Skeletal muscle satellite cell (primary cell): ENCODE results near the gene GBA2.

Experiments used
- H3K27me3 ChIP-seq: 2 replicates; pipeline ENCODE4 v1.7.0; 2013; ENCODE audit warnings: low read length; ENCODE audit not compliant: control insufficient read depth, insufficient read depth
- H3K36me3 ChIP-seq: 2 replicates; pipeline ENCODE4 v1.7.0; 2013; ENCODE audit warnings: mild to moderate bottlenecking, control low read depth, low read length; ENCODE audit not compliant: insufficient read depth
- H3K4me1 ChIP-seq: 2 replicates; pipeline ENCODE4 v1.7.0; 2013; ENCODE audit warnings: low read length; ENCODE audit not compliant: control insufficient read depth, insufficient read depth
- H3K4me2 ChIP-seq: 2 replicates; pipeline ENCODE4 v1.7.0; 2013; ENCODE audit warnings: mild to moderate bottlenecking, low read length
- H3K4me3 ChIP-seq: 2 replicates; pipeline ENCODE4 v1.7.0; 2013; ENCODE audit warnings: low read length
- H3K9ac ChIP-seq: 2 replicates; pipeline ENCODE4 v1.7.0; 2013; ENCODE audit warnings: mild to moderate bottlenecking, low read depth, low read length, moderate library complexity
- H3K9me3 ChIP-seq: replicated peaks from 2 replicates; pipeline ENCODE4 v1.7.0; 2013; ENCODE audit warnings: mild to moderate bottlenecking, control low read depth, low read length

The GBA2 gene

DNA sequence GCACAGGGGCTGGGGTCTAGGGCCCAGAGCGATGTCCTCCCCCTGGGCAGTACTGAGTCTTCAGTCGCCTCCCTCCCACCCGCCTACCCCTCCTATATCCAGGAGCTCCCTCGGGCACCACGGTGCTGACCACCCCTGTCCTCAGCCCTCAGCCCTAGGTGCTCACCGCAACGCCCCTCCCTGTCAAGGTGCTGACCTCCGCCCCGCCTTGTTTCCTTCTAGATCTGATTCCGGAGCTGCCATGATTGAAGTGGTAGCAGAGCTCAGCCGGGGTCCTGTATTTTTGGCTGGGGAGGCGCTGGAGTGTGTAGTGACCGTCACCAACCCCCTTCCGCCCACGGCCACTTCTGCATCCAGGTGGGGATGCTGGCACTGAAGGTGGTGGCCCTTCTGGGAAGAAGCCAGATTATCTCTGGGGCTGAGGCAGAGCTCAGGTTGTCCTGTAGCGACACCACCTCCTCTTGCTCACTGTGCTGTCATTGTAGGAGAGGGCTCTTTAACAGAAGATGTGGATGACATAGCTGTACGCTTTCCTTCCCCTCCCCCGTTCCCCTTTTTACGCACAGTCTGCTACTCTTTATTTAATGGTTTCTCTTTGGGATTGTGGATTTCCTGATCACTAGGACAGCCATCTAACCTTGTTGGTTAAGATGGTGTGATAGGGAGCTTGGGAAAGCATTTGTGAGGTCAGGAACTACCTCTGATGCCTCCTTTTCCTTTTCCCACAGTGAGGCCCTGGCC is 657 bp upstream of the GBA2 start:
- H3K4me2 ChIP-seq = peak overlapping the region; percentile 89
- no peaks in the 10 kb centered on the region for H3K9me3 ChIP-seq

DNA sequence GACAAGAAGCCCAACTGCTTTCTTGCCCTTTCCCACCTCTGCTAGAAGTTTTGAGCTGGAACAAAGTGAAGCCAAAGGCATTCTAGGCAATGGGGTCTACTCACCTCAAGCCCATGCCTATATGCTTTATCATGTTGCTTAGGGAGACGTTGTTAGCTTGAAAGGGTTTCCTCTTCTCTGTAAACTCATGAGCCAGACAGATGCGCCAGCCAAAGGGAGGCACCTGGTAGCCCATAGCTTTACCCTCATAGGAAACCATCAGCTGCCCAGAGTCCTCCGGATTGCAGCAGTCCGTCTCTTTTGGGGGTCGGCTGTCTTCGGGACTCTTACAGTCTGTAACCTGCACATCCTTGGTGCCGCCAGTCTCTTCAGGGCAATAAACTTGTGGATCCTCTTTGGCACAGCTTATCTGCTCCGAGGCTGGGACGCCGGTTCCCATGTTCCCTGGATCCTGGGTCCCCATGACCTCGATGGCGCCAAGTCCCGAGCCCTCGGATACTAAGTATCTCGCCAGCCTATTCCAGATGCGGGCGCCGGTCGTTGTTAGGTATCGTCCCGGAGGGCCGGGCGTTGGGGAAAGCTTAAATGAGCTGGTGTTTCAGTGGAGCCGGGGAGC is 678 bp downstream of the GBA2 start:
- peak overlapping the region; percentile 89 for H3K4me2 ChIP-seq
- peaks cover 45% of the 10 kb centered on the region for H3K36me3 ChIP-seq
- no peaks in the 10 kb centered on the region for H3K9me3 ChIP-seq
- peaks cover 32% of the 10 kb centered on the region for H3K4me1 ChIP-seq
- H3K27me3 ChIP-seq = no peaks in the 10 kb centered on the region
- H3K9ac ChIP-seq = peak overlapping the region; percentile 94
- H3K4me3 ChIP-seq = peak overlapping the region; percentile 89

More for the DNA sequence above, 657 bp upstream of the GBA2 start:
- Histone ChIP-seq H3K4me1 (peaks cover 32% of the 10 kb centered on the region), H3K4me3 (peak overlapping the region; percentile 89), H3K27me3 (no peaks in the 10 kb centered on the region), H3K36me3 (peaks cover 43% of the 10 kb centered on the region), H3K9ac (peak overlapping the region; percentile 94)

DNA sequence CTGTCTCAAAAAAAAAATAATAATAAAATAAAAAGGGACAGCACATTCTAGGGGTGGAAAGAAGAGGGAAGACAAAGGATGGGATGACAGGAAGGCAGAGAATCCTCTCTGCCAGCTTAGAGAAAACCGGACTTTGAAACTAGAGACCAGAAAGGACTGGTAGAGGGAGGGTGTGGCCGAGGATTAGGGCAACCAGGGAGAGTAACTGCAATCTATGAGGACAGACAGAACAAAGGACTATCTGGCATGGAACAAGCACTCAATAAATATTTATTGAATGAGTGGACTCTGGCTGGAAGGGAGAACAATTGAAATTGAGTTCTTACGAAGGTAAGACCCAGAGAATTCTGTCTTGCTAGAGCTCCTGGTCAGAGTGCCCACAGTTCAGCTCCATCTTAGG is 2.4 kb downstream of the GBA2 start:
- Histone ChIP-seq H3K9me3 (no peaks in the 10 kb centered on the region), H3K4me1 (peaks cover 32% of the 10 kb centered on the region), H3K4me3 (peak overlapping the region; percentile 89), H3K36me3 (peaks cover 44% of the 10 kb centered on the region), H3K27me3 (no peaks in the 10 kb centered on the region), H3K4me2 (peak overlapping the region; percentile 89), H3K9ac (peak overlapping the region; percentile 18)

DNA sequence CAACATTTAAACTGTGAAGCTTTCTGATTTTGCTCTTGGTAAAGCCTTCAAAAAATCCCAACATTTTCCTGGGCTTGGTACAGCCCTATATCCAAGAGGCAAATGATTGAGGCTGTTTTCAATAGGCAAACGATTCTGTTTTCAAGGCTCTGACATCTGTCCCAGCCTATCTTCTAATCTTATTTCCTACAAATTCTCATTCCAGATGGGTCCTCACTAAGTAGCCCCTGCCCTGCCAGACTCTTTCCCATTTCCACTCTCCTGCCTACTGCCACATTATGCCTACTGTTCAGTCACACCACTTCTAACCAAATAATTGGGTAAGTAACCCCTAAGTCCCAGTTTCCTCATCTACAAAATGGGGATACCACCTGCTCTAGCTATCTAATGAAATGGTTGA is 3.5 kb downstream of the GBA2 start:
- no peak overlapping the region for H3K9ac ChIP-seq
- no peaks in the 10 kb centered on the region for H3K9me3 ChIP-seq
- no peaks in the 10 kb centered on the region for H3K27me3 ChIP-seq
- H3K4me2 ChIP-seq = peak overlapping the region; percentile 89
- peaks cover 42% of the 10 kb centered on the region for H3K36me3 ChIP-seq
- H3K4me1 ChIP-seq = peaks cover 32% of the 10 kb centered on the region
- peak overlapping the region; percentile 89 for H3K4me3 ChIP-seq

- Histone ChIP-seq H3K4me2 (no peak overlapping the region), H3K9me3 (no peaks in the 10 kb centered on the region), H3K4me3 (no peak overlapping the region), H3K9ac (no peak overlapping the region), H3K4me1 (peaks cover 24% of the 10 kb centered on the region), H3K27me3 (no peaks in the 10 kb centered on the region), H3K36me3 (peaks cover 55% of the 10 kb centered on the region)
Observed at GRCh38 chr9:35743880-35744518, 5.0 kb downstream of the GBA2 start.

DNA sequence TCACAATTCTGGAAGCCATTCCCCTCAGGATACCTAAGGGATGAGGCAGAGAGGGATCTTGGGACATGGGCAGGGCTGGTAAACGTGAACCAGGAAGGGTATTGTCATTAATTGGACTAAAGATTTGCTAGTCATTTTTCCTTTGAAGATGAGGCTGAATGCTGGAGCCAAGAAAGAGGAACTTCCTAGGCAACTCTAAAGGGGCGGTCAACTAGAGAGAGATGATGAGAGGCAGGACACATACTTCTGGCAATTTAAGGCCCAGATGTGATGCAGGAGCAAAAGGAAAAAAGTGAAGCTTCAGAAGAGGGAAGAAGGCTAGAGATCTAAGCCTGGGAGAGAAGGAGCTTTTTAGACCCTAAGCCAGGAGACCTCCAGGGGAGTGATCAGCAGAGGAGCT is 5.6 kb downstream of the GBA2 start:
- Histone ChIP-seq H3K36me3 (peaks cover 61% of the 10 kb centered on the region), H3K27me3 (no peaks in the 10 kb centered on the region)

DNA sequence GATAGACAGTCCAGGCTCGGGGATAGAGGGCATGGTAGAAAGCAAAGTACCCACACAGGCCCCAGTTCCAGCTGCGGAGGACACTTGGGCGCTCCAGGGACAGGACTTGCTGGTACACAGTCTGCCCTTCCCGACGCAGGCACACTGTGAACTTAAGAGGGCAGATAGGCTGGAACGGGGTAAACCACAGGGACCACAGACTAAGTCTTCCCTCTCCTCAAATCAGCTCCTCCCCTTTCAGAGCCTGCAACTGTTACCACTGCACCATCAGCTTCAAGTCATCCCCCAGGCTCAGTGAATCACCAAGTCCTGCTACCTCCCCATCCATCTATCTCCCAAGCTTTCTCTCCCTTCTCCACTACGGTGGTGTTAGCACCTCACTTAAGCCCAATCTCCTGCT is 7.3 kb downstream of the GBA2 start:
- no peaks in the 10 kb centered on the region for H3K9me3 ChIP-seq
- H3K4me1 ChIP-seq = peaks cover 13% of the 10 kb centered on the region
- peaks cover 78% of the 10 kb centered on the region for H3K36me3 ChIP-seq
- H3K4me3 ChIP-seq = no peak overlapping the region
- no peaks in the 10 kb centered on the region for H3K27me3 ChIP-seq
- no peak overlapping the region for H3K9ac ChIP-seq
- H3K4me2 ChIP-seq = no peak overlapping the region

More for the DNA sequence above, 5.6 kb downstream of the GBA2 start:
- Histone ChIP-seq H3K4me2 (no peak overlapping the region), H3K9me3 (no peaks in the 10 kb centered on the region), H3K4me1 (peaks cover 24% of the 10 kb centered on the region), H3K4me3 (no peak overlapping the region), H3K9ac (no peak overlapping the region)

- H3K4me2 ChIP-seq = no peak overlapping the region
- no peaks in the 10 kb centered on the region for H3K9me3 ChIP-seq
- H3K36me3 ChIP-seq = peaks cover 92% of the 10 kb centered on the region
- no peaks in the 10 kb centered on the region for H3K4me1 ChIP-seq
- no peak overlapping the region for H3K4me3 ChIP-seq
- H3K9ac ChIP-seq = no peak overlapping the region
- H3K27me3 ChIP-seq = no peaks in the 10 kb centered on the region
Observed at GRCh38 chr9:35740243-35740642, 8.8 kb downstream of the GBA2 start.

DNA sequence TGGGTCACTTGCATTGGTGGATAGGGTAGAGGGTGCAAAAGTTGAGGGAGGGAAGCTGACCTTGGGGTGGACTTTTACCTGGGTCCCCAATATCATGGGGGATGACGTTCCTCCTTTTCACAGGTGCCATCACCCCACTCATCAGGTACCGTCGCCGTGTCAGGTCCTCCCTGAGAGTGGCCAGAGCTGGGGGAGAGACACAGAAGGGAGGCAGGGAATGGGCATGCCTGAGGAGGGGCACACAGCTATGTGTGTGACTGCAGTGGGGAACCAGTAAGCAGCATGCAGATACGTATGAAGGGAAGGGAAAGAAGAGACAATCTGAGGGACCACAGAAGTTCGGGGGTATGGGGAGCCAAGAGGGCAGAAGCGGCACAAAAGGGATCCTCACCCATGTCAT is 10.1 kb downstream of the GBA2 start:
- peaks cover 93% of the 10 kb centered on the region for H3K36me3 ChIP-seq
- H3K27me3 ChIP-seq = no peaks in the 10 kb centered on the region
- H3K9ac ChIP-seq = no peak overlapping the region
- H3K4me1 ChIP-seq = peaks cover 6% of the 10 kb centered on the region
- no peaks in the 10 kb centered on the region for H3K9me3 ChIP-seq
- H3K4me2 ChIP-seq = no peak overlapping the region
- no peak overlapping the region for H3K4me3 ChIP-seq

- Histone ChIP-seq H3K4me2 (no peak overlapping the region), H3K4me1 (peaks cover 13% of the 10 kb centered on the region), H3K4me3 (no peak overlapping the region), H3K27me3 (no peaks in the 10 kb centered on the region), H3K36me3 (peaks cover 85% of the 10 kb centered on the region), H3K9ac (no peak overlapping the region), H3K9me3 (no peaks in the 10 kb centered on the region)
Observed at GRCh38 chr9:35738186-35738585, 10.8 kb downstream of the GBA2 start.

DNA sequence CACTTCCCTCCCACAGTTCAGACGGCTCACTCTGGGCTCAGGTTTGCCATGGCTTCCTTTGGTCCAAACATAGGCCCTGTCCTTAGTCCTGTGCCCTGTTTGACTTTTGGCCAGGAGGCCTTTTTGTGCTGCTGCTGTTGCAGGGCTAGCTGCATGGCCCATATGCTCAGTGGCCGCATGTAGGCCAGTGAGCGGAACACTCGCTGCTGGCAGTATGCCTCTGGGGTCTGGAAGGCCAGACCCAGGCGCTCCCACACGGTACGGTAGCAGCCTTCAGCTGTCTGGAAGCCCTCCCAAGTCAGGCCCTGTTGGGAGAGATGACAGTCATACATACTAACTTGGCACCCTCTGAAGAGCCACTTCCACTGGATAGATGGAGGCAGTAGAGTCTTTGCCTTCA is 11.9 kb downstream of the GBA2 start:
- Histone ChIP-seq H3K27me3 (no peaks in the 10 kb centered on the region), H3K4me1 (peaks cover 15% of the 10 kb centered on the region), H3K9ac (no peak overlapping the region), H3K4me3 (no peak overlapping the region), H3K9me3 (no peaks in the 10 kb centered on the region), H3K4me2 (no peak overlapping the region), H3K36me3 (peaks cover 75% of the 10 kb centered on the region)
